ENCODE measurements around the gene DENND6A.

Gene DENND6A

GRCh38 chr3:57577801-57578200, 115.1 kb downstream of the DENND6A start (continued):
- TF ChIP-seq, protein P1, sequence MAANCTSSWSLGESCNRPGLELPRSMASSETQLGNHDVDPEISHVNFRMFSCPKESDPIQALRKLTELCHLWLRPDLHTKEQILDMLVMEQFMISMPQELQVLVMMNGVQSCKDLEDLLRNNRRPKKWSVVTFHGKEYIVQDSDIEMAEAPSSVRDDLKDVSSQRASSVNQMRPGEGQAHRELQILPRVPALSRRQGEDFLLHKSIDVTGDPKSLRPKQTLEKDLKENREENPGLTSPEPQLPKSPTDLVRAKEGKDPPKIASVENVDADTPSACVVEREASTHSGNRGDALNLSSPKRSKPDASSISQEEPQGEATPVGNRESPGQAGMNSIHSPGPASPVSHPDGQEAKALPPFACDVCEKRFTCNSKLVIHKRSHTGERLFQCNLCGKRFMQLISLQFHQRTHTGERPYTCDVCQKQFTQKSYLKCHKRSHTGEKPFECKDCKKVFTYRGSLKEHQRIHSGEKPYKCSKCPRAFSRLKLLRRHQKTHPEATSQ (tag by site-specific recombination; IDR thresholded peaks at IDR 0.05) = no peak
- no peak for TF ChIP-seq KLF10 (tag by site-specific recombination; IDR thresholded peaks at IDR 0.05)
- TF ChIP-seq PATZ1 (tag by site-specific recombination; IDR thresholded peaks at IDR 0.05) = no peak
- TF ChIP-seq ZNF114 (tag by site-specific recombination; IDR thresholded peaks at IDR 0.05) = no peak
- TF ChIP-seq ZNF677 (tag by site-specific recombination; IDR thresholded peaks at IDR 0.05) = no peak
- no peak for TF ChIP-seq ZNF140 (tag by site-specific recombination; IDR thresholded peaks at IDR 0.05)
- TF ChIP-seq ZNF585B (tag by site-specific recombination; IDR thresholded peaks at IDR 0.05) = no peak

DNA sequence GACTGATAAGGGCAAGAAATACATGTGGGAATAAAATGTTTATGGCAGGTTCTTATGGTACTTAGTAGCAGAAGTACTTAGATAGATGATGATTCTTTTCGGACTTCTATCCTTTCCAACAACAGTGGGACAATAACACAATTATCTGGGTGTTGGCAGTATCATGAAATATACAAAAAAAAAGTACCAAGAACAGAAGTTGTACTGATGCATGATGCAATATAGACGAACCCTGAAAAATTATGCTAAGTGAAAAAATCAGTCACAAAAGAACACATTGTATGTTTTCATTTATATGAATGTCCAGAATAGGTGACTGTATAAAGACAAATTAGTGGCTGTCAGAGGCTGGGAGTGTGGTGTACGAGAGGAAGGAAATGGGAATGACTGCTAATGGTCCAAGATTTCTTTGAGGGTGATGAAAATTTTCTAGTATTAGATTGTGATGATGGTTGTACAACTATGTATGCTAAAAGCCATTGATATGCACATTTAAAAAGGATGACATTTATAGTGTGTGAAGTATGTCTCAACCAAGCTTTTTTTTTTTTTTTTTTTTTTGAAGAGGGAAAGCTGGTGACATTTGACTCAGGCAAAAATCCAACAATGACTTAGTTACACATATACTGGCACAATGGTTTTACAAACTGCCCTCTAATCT, 116.8 kb downstream of the DENND6A start:
- H3K4me1 ChIP-seq (ENCODE audit: control insufficient read depth, insufficient read depth, low read length) = no peaks in the 10 kb centered on the region
- ChIA-PET POLR2A (no interaction called here), CTCF (no interaction called here)
- peaks cover 27 to 88% of the 10 kb centered on the region in 2 experiments for H3K36me3 ChIP-seq (ENCODE audit: control insufficient read depth in 2 of 2, insufficient read depth in 1 of 2, low read length in 2 of 2)
- H3K9me3 ChIP-seq (ENCODE audit: control insufficient read depth, insufficient read depth, low read depth, low read length) = no peaks in the 10 kb centered on the region
- no peak overlapping the region for H3K27ac ChIP-seq (ENCODE audit: extremely low read depth, low read depth, low read length)
- H3K4me3 ChIP-seq (ENCODE audit: low read depth, low read length) = no peak overlapping the region
- TF ChIP-seq ZNF423 (tag by site-specific recombination; IDR thresholded peaks at IDR 0.05) = no peak
- TF ChIP-seq ZNF416 (tag by site-specific recombination; IDR thresholded peaks at IDR 0.05) = no peak
- TF ChIP-seq, protein P2, sequence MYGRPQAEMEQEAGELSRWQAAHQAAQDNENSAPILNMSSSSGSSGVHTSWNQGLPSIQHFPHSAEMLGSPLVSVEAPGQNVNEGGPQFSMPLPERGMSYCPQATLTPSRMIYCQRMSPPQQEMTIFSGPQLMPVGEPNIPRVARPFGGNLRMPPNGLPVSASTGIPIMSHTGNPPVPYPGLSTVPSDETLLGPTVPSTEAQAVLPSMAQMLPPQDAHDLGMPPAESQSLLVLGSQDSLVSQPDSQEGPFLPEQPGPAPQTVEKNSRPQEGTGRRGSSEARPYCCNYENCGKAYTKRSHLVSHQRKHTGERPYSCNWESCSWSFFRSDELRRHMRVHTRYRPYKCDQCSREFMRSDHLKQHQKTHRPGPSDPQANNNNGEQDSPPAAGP (tag by site-specific recombination; IDR thresholded peaks at IDR 0.05) = no peak
- TF ChIP-seq, protein P1 (tag by site-specific recombination; IDR thresholded peaks at IDR 0.05) = no peak
- no peak for TF ChIP-seq ZNF266 (tag by site-specific recombination; IDR thresholded peaks at IDR 0.05; ENCODE audit: low read depth)
- TF ChIP-seq ZNF175 (tag by site-specific recombination; IDR thresholded peaks at IDR 0.05) = no peak
- TF ChIP-seq ZNF621 (tag by site-specific recombination; IDR thresholded peaks at IDR 0.05) = no peak
- TF ChIP-seq ZNF155 (tag by site-specific recombination; IDR thresholded peaks at IDR 0.05) = no peak
- TF ChIP-seq KLF7 (tag by site-specific recombination; IDR thresholded peaks at IDR 0.05; ENCODE audit: borderline replicate concordance) = no peak
- no peak for TF ChIP-seq PRDM2 (tag by site-specific recombination; IDR thresholded peaks at IDR 0.05; ENCODE audit: borderline replicate concordance)
- no peak for TF ChIP-seq ZNF324 (tag by site-specific recombination; IDR thresholded peaks at IDR 0.05)
- no peak for TF ChIP-seq ZNF701 (tag by site-specific recombination; IDR thresholded peaks at IDR 0.05)
- TF ChIP-seq TCF7L2 (IDR thresholded peaks at IDR 0.05; ENCODE audit: borderline replicate concordance, low read depth, low read length) = no peak
- TF ChIP-seq ZNF521 (tag by site-specific recombination; IDR thresholded peaks at IDR 0.05) = no peak
